T1000 (cell line): ENCODE results near the gene CCM2.

Experiments used
- DNase-seq: peaks from one replicate; lab custom pipeline; 2025; ENCODE audit warnings: mixed read lengths; lab: John Stamatoyannopoulos, UW

Gene CCM2

GRCh38 chr7:45000093-45001032 lies at the start of gene CCM2:
CCM2 (plus strand) TSS chr7:45000201; CDS start chr7:45000334, 133 bp downstream.
- no peak for DNase-seq

- DNase-seq = no peak
Observed at GRCh38 chr7:44953156-44953555, 46.8 kb upstream of the CCM2 start.

DNA sequence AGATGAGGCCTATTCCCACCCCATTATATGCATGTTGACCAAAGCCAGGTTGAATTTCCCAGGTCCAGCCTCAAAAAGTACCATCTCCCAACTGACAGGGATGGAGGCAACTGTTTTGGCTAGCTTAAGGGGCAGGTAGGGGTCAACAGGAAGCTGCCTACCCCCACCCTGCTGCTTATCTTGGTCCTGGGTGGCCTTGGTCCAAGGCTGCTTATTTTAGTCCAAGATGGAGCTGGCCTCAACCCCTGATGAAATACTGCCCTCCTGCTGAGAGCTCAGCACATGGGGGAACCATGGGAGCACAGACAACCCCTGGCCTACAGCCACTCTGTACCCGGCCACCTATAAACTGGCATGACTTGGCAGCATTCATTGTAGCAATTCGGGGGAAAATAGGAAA lies 44.3 kb upstream of the CCM2 start:
- DNase-seq = no peak

DNA sequence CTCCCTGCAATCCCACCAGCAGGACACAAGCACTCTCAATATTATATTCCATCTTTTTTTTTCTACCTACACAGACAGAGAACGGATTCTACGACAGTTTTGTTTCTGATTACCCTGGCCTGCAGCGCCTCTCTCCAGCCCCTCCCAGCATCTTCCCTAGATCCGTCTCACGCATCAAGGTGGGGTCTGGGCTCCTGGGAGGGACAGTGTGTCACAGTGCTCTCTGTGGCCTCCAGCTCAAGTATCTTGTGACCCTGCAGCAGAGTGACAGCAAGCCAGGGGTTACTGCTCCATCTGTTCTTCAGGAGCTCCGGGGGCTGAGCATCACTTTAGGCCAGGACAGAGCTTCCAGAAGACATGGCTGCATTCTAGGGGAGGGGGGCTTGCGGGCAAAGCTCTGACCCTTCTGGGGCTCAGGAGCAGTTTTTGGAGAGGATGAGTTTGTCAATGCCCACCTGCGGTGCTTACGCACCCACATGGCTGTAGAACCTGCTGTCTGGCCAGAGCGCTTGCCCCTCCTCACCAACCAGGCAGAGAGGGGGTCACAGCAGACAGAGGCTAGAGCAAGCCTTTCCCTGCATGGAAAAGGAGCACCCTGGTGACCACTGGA lies 43.7 kb upstream of the CCM2 start:
- DNase-seq = no peak

GRCh38 chr7:44958645-44959344 lies 41.2 kb upstream of the CCM2 start:
- no peak for DNase-seq

DNA sequence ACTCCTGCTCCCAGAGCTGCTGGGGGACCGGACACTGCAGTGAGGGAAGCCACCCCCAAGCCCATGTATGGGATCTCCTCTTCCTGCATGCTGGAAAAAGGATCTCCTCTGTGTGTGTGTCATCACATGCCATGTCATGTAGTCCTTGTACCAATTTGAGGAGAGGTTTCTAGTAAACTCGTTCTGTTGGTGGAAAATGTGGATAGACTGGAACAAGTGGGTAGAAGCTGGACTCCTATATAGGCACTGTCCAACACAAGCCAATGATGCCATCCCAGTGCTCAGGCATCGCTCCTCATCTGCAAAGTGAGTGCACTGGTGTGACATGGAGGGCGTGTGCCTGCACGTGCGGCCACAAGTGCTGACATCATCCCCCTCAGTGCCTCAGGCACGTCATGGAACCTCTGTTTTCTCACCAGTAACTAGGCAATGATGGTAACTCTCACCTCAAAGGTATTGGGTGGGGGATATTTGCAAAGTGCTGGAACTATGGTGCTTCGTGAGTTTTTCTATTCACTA lies 40.5 kb upstream of the CCM2 start:
- DNase-seq = no peak

GRCh38 chr7:44960011-44960580 lies 39.9 kb upstream of the CCM2 start:
- DNase-seq = no peak

DNA sequence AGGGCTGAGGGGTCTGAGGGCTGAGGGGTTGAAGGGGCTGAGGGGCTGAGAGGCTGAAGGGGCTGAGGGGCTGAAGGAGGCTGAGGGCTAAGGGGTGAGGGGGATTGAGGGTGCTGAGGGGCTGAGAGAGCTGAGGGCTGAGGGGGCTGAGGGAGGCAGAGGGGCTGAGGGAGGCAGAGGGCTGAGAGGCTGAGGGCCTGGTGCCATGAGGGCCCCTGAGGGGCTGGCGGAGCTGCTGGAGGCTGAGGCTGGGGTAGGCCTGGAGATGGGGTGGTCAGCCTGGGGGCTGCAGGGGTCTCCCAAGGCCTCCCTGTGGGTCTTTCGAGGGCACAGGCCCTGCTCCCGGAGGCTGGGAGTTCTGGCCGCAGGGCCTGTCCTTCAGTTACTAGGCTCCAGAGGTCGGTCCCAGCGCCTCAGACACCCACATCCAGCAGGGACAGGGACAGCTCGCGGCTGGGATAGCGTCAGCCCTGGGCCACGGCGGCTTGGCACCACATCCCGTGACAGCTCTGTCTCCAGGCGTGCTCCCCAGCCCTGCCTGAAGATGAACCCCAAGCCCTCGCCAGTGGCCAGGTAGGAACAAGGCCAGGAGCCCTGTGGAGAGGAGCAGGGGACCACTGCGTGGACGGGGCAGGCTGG lies 38.0 kb upstream of the CCM2 start:
- DNase-seq = no peak

- DNase-seq = no peak
Observed at GRCh38 chr7:44962483-44963251, 37.3 kb upstream of the CCM2 start.

DNA sequence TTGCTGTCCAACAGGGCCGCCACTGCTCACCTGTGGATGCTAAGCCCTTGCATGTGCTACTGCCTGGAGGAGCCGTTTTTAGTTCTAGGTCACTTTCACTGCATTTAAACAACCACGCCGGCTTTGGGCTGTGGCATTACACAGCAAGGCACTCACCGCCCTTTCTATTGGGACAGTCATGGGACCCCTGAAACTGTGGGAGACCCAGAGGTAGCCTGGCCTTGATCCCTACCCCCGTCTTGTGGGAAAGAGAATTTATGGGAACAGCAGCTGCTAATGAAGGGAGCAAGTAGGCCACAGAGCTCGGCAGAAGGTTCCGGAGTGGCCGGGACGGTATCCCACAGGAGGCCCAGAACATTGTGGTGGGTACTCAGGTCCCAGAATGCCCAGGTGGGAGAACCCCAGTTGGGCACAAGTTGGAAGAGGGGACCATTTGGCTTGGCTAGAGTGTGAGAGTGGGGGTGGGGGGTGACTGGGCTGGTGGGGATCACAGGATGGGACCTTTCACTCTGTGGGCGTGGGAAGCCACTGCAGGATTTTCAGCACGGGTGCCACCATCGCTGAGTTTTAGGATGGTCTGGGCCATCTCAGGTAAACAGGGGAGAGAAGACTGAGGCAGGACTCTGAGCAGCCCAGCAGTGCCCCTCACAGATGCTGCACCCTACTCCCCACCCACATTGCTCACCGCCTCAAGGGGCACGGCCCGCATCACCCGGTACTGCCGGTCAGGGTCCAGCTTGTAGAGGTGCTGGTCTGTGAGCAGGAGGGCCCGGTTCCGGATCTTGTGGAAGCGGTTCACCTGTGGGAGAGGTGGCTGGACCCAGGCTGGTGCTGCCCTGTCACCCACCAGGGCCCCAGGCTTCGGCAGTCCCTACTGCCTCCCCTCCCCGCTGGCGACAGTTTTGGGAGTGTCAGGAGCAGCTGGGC lies 36.4 kb upstream of the CCM2 start:
- no peak for DNase-seq

DNA sequence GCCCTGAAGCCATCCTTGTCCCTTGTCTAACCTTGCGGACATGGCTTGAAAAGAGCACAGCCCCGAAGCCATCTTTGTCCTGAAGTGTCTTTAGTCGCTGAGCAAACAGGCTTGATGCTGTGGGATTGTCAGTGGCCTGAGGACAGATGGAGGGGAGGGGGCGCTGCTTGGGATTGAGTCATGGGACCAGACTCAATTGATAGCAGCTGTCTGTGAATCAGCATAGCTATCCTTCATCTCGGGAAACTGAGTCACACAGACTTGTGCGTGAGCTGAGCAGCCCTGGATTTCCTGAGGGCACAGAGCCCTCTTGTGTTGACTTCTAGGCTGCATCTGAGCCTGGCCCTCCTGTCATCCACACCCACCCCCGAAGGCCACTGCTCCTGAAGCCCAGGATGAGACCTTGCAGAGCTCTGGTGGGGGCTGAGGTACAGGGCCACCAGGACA lies 35.6 kb upstream of the CCM2 start:
- DNase-seq = no peak

GRCh38 chr7:44964831-44965440 lies 35.1 kb upstream of the CCM2 start:
- DNase-seq = no peak

GRCh38 chr7:44965441-44965903 lies 34.5 kb upstream of the CCM2 start:
- DNase-seq = no peak

DNA sequence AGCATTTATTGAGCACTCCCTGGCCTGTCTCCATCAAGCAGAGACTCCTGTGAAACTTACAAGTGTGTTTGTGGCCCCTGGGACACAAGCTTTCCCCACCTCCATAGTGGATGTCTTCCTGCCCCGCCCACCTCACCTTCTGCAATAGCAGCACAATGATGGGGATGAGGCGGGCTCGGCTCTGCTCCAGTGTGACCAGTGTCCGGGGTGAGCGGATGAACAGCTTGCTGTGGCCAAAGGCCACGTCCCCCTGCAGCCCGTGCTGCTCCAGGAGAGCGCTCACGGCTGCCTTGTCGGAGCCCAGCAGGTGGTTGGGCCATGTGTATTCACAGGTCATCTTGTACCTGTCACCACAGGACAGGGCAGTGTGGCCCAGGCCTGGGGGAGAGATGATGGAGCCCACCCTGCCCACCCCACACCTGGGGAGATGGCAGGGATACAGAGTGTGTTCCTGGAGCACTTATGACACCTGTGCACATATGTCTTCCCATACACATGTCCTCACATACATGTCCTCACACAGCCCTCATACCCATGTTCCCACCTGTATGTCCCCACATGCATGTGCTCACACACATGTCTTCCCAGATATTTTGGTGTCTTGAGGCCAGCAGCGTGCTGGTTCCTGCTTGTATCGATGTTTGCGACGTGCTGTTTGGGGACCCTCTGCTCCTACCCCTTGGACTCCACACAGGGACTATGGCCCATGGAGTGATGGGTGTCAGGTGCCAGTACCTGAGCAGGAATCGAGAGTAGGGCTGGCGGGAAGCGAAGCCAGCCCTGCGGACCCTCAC lies 33.9 kb upstream of the CCM2 start:
- DNase-seq = no peak

DNA sequence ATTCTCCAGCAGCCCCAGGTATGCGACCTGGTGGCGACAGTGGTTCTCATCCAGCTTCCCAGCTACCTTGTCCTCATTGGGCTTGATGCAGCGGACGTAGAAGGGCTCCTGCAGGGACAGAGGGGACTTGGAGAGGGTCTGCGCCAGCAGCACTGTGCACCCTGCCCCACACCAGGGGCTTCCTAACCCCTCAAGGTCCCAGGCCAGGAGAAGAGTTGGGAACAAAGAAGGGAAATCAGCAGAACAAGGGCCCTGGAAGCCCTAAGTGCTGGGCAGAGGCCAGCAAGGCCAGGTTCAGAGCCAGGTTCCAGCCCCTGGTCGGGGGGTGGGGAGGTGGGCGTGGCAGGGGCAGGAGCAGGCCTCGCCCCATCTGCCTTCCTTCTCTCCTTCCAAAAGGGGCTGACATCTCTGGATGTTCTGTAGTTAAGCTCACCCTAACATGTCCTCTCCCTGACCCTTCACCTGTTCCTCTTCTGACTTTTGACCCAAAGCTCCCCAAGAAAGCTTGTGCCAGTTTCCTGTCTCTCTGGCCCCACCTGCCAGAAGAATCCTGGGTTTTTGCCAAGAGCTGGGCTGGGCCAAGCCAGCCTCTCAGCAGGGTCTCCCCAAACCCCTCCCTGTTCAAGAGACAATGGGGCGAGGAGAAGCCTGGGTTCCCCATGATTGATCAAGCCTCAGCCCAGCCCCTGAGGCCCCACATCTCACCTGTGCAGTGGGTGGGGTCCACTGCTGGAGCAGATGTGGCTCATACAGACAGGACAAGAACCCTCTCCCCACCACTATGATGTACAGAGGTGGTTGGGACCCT lies 33.1 kb upstream of the CCM2 start:
- DNase-seq = no peak

DNA sequence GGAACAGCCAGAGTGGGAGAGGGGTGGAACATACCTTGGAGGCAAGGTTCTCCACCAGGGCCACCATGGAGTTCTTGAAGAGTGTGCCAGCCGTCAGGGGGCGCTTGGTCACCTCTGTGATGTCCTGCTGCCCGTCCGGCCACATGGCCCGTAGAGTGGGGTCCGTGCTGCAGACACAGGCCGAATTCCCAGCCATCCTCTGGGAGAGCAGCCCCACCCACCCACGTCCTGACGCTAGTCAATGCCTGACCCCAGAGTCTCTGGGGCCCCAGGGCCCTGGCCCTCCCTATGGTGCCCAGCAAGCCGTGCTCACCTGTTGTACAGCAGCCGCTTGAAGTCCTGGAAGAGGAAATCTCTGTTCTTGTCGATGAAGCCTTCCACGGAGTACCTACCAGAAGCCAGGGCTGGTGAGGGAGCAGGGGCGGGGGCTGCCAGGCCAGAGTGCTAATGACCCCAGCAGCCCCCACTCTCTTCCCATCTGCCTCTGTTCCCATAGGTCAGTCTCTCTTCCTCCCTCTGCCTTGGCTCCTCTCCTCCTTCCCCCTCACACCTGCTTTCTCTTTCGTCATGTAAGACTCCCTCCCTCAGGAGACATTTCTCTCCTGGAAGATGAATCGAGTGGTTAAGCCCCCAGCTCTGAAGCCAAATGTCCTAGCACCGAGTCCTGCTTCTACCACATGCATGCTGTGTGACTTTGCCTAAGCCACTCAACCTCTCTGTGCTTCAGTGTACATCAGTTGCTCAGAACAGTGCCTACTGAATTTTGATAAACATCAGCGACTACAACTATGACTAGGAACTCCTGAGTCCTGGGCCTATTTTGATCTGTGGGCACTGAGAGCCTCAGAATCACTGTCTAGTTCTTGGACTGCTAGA lies 32.2 kb upstream of the CCM2 start:
- DNase-seq = no peak
